ENCODE measurements around the gene C1GALT1C1. TPM values are rescaled to one million over a fixed set of nuclear protein-coding genes. Genes with fewer than 3 reads are reported as not detected.

Gene C1GALT1C1
- total RNA-seq (2022; extraction: Qiagen RNA extraction; ENCODE audit: low read depth) = 29.8 to 37.6 TPM (median 32.5 TPM) in 5 replicates

DNA sequence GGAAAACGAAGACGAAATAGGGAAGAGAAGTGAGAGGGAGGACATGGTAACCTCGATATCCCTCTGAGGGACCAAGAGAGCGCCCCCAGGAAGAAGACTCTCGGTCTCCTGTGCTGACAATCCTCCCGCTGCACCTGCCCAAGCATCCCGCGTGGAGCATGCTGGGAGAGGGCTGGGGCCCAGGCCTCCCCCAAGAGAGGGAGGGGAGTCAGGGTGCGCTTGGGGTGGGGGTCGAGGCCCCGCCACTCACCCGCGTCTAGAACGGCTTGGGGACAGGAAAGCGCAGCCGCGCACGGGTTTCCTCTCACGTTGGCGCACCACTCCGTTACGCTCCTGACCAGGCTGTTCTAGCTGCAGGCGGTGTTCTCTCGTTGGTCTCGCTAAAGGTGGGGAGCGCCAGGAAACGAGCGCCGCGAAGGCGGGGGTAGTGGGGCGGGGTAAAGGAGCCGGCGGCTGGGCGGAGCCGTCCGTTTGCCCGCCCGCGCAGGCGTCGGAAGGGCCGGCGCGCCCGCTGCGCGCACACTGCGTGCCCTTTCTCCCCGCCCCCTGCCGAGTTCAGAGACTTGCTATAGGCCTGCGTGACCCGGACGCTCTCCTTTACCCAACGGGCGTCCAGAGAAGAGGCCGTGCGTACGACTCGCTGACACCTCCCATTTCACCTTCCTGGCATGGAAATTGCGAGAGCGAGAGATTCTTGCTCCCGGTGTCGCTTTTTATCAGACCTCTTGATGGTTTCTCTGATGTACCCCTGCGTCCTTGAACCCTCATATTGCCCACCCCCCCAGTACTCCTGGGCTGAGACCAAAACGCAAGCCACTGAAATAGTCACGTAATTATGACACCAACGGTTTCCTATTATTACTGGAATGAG is at the start of gene C1GALT1C1:
Gene C1GALT1C1 (minus strand): TSS at position 388 of the 871 bp plus-strand sequence. CDS start 2,888 bp downstream, outside the sequence.

GRCh38 chrX:120603707-120604360 is 26.0 kb downstream of the C1GALT1C1 start, which contains the start of gene MCTS1:
Gene MCTS1, plus strand, starts transcription at chrX:120604101. Its CDS starts 136 bp downstream, at chrX:120604237.

Other genes with a start within 250 kb of the C1GALT1C1 start
- gene LAMP2, start 160.8 kb downstream of the C1GALT1C1 start, total RNA-seq (2022; extraction: Qiagen RNA extraction; ENCODE audit: low read depth) = 80.7 to 104 TPM (median 93.2 TPM) in 5 replicates
- gene CUL4B, start 69.1 kb downstream of the C1GALT1C1 start, total RNA-seq (2022; extraction: Qiagen RNA extraction; ENCODE audit: low read depth) = 32.2 to 47.9 TPM (median 38.6 TPM) in 5 replicates
- 91.5 to 106 TPM (median 92.8 TPM) in 5 replicates for gene MCTS1, start 26.0 kb downstream of the C1GALT1C1 start, total RNA-seq (2022; extraction: Qiagen RNA extraction; ENCODE audit: low read depth)
- gene CT47B1, start 245.8 kb upstream of the C1GALT1C1 start, total RNA-seq (2022; extraction: Qiagen RNA extraction; ENCODE audit: low read depth) = not detected in 5 replicates

All from A549 treated with CpdA at 1 μM for 4 hours (cell line).